DMS 273 (cell line): ENCODE measurements around the gene CD2BP2.
A peak's percentile ranks its signal among the peaks of the same experiment; 100 is the strongest.
"Not testable (repeated sequence)": the region's sequence is repeated elsewhere in the genome, so short reads cannot be mapped to it uniquely, and the experiment has no call there.

Source experiments
- DNase-seq: peaks from one replicate; lab custom pipeline; 2025; ENCODE audit not compliant: unreplicated experiment; lab: John Stamatoyannopoulos, UW

Gene CD2BP2

DNA sequence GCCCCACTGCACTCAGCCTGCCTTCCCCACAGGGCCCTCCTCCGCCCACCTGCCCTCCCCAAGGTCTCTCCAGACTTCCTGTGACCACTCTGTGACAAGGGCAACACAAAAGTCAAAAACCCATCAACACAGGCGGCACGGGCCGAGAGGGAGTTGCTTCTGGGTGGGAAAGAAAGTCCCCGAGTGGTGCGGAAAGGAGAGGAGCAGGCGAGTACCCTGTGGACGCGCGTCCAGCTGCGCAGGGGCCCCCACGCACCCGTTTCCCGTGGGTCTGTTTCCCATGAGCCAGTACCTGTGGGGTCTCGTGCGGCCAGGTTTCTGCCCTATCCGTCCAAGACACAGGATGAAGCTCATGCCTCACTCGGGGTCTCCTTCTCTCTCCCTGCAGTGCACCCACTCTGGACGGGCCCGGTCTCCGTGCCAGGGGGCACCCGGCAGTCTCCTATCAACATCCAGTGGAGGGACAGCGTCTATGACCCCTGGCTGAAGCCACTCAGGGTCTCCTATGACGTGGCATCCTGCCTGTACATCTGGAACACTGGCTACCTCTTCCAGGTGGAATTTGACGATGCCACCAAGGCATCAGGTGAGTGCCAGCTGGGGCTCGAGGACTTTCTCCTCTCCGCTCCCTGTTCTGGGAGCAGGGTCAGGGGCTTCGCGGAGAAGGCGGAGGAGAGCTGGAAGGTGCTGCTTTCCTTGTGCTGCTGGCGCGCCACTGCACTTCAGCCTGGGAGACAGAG is 12.2 kb downstream of the CD2BP2 start:
- DNase-seq, result no peak

DNA sequence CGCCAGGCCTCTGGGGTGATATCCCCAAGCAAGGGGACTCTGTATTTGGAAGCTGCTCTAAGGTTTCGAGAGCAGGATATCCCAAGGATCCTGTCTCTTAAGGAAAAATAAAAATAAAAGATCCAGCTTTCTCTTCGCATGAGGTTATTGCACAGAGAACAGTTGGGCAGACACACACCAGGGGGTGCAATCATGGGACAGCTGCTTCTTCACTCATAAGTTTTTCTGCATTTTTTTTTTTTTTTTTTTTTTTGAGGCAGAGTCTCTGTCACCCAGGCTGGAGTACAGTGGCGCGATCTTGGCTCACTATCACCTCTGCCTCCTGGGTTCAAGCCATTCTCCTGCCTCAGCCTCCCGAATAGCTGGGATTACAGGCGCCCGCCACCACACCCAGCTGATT is 13.1 kb downstream of the CD2BP2 start:
- peak; percentile 31 for DNase-seq

DNA sequence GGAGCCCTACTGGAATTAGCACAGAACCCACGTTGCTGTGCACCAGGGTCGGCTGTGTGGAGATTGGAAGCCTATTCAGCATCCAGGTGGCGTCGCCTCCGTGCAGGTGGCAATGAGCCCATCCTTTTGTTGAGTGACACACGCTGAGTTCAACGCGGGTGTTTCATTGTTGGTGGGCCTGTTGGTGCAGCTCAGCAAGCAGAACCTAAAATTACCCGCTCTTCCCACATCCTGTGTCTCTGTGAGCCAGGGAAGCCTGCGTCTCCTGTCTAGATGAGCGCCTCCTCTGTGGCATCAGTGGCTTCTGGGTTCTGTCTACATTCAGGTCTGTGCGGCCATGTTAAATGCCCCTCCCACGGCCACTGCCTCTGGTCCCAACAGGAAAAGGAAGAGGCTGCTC is 14.5 kb downstream of the CD2BP2 start:
- DNase-seq, result no peak

DNA sequence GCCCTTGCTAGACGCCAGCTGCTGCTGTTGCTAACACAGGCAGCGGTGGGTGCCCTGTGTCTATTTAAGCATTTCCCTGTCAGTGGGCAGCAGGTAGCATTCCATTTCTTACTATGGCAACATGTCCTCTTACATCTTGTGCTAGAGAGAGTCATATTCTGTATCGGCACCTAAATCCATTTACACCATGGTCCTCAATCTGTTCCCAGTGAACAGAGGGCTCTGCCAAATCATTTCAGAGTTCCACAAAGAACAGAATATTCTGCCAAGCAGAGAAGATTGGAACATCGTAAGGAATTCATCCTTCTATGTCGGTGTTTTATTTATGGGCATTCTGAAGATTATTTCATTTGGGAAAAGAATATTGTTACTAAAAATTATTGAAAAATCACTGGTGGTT is 16.4 kb downstream of the CD2BP2 start:
- not testable (repeated sequence) for DNase-seq

DNA sequence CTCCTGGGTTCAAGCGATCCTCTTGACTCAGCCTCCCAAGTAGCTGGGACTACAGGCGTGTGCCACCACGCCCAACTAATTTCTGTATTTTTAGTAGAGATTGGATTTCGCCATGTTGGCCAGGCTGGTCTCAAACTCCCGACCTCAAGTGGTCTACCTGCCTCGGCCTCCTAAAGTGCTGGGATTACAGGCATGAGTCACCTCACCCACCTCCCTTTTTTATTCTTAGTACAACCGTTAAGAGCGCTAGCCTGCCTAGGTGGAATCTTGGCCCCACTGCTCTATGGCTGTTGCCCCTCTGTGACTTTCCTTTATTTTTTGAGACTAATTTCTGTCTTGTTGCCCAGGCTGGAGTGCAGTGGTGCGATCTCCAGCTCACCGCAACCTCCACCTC is 17.1 kb downstream of the CD2BP2 start:
- DNase-seq, result not testable (repeated sequence)

DNA sequence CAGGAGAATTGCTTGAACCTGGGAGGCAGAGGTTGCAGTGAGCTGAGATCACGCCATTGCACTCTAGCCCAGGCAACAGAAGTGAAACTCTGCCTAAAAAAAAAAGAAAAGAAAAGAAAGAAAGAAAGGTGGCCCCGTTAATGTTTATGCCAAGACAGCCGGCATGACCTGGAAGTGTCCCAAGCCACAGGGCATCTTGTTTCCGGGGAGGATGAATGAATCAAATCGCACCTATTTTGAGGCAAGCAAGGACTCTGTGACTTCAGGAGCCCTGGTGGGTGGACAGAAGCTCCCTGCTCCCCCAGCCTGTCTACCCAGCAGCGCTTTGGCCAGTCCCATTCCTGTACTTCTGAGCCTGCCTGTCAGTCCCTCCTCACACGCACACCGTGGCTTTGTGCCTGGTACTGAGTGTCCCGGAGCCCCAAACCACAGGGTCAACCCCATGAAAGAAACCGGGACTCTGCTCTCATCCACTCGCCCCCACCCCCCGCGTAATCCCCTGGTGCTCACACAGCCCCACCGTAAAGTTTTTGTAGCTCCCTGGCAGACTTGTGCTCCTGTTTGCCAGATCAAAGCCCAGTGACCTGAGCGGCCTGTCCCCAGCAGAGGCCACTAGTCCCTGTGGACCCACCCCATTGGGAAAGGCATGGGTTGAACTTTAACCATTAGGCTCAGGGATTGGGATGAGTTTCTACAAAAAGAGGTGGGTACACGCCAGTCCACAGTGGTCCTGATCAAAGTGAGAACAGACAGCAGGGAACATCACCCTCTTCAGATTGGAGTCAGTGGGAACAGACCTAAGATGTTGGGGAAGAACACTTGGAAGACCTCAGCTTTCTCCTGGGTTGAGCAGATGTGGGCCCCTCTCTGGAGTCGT is 19.3 kb downstream of the CD2BP2 start:
- peak; percentile 65 for DNase-seq

DNA sequence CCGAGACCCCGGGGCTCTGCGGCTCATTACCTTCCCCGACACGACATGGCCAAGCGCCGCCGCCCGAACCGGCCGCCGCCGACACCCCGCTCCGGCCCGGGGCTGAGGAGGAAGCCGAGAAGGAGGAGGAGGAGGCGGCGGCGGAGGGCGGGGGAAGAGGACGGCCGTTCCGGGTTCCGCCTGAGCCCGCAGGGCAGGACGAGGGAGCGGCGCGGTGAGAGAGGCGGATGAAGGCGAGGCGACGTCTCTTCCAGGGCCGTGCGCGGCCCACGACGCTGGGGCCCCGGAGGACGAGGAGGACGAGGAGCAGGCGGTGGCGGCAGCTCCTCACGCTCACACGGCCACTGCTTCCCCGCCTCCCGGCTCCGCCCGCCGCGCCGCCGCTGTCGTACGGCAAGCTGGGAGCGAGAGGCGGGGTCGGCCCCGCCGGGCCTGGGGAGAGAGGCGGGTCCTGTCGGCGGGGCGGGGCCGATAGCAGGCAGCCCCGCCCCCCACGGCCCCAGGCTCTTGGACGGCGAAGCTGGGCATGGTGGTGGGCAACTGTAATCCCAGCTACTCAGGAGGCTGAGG is 20.0 kb downstream of the CD2BP2 start:
- peak; percentile 94 for DNase-seq

DNA sequence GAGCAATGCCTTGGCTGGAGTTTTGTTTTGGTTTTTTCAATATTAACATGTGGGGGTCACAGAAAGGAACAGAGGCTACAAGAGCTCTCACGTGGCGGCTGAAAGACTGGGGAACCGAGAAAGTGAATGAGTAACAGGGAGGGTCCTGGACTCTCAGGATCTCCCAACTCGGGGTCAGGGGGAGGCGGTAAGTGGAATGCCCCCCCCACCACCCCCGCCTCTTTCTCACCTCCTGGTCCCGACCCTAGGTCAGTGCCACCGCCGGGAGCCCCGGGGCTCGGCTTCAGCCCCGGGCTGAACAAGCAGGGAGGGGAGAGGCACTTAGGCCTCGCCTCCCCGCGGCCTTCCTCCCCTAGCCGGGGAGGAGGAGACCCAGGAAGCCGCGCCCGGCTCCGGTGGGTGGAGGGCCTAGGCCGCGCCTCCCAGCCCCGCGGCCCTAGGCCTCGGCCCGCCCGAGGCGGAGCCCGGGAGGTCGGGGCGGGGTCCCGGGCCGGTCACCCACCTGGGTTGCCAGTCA is 20.6 kb downstream of the CD2BP2 start:
- DNase-seq, result peak; percentile 94

DNA sequence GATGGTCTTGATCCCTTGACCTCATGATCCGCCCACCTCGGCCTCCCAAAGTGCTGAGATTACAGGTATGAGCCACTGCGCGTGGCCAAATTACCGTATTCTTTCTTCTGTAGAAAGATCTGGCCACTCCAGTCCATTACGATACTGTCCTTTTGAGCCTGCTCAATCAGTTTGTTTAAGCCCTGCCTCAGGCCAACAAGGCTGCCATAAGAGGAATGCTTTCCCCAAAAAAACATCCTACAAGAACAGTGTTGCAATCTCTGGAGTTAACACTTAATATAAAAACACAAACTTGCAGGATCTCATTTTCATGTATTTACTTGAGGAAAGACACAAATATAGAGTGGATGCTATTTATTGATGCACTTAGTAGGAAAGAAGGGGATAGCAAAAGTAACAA is 30.9 kb downstream of the CD2BP2 start:
- not testable (repeated sequence) for DNase-seq

DNA sequence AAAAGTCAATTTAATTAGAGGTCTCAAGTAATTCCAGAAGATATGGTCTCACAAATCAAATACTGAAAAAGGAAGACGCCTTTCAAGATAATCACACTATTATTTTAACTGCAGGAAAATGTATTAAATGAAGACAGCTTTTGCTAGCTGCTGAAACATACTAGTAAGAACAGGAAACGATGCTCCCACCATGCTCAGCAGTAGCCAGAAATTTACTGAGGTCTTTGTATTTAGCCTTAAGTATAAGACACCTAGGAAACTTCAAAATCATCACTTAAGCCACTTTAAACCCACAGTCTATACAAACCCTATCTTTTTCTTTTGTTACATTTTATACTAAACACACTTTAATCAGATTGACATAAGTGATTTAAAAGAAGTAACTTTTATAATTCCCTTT is 36.5 kb downstream of the CD2BP2 start:
- not testable (repeated sequence) for DNase-seq

DNA sequence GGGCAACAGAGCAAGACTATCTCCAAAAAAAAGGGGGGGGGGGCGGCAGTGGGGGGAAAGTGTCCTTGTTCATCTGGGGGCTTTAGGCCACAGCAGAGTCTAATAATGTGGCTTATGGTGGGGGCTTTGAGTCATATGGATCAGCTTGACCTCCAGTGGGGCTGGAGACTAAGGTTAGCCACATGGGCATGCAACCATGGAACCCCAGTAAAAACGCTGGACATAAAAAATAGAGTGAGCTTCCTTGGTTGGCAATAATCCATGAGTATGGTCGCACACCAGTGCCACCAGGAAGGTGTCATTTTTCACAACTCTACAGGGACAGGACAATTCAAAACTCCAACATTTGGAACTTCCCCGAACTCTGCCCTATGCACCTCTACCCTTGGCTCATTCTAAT is 44.2 kb downstream of the CD2BP2 start:
- not testable (repeated sequence) for DNase-seq

DNA sequence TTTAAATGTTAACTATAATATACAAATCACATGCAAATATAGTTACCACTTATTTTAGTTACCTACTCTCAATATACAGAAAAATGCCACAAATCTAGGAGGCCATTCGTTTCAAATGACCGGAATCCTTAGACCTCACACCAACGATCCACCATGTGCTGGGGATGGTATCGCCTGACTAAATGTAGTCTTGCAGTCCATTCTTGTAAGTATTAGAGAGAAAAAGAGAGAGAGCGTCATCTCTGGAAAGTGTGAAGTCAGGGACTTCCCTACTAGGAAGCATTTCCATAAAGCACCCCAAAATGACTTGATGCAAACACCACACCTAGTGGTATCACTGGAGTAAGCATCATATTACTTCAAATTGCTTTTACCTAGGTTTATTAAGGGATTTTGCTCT is 45.9 kb downstream of the CD2BP2 start:
- not testable (repeated sequence) for DNase-seq
